Effector memory CD8-positive, alpha-beta T cell (primary cell): ENCODE data around the gene PLCD1.
"Not testable (repeated sequence)": the region's sequence is repeated elsewhere in the genome, so short reads cannot be mapped to it uniquely, and the experiment has no call there.

ENCODE experiments used
- ATAC-seq: fragments of 150-1000 bp; cut with Tn5 transposase; replicated peaks from 2 replicates; pipeline ENCODE4 v1.10.0; 2021; ENCODE audit warnings: mild to moderate bottlenecking, moderate library complexity
- DNase-seq, 3 experiments: peaks; one replicate each; pipeline ENCODE4 v3.0.0; 2021
- H3K27ac Mint-ChIP-seq, 2 donors: one replicate each; pipeline ENCODE4 v1.8.0; 2022; ENCODE audit warnings: mild to moderate bottlenecking in 2 of 2, mixed read lengths in 2 of 2, moderate library complexity in 2 of 2
- H3K27me3 Mint-ChIP-seq, 2 donors: one replicate each; pipeline ENCODE4 v1.8.0; 2022; ENCODE audit warnings: mixed read lengths in 2 of 2
- H3K36me3 Mint-ChIP-seq: one replicate; pipeline ENCODE4 v1.8.0; 2022; ENCODE audit warnings: mild to moderate bottlenecking, moderate library complexity, mixed read lengths; ENCODE audit not compliant: insufficient read depth
- H3K4me1 Mint-ChIP-seq, 2 donors: one replicate each; pipeline ENCODE4 v1.8.0; 2022; ENCODE audit warnings: low read depth in 2 of 2, mixed read lengths in 2 of 2
- H3K4me3 Mint-ChIP-seq, 2 donors: one replicate each; pipeline ENCODE4 v1.8.0; 2022; ENCODE audit warnings: mild to moderate bottlenecking in 2 of 2, mixed read lengths in 2 of 2, moderate library complexity in 2 of 2
- H3K9me3 Mint-ChIP-seq, 2 donors: one replicate each; pipeline ENCODE4 v1.8.0; 2022; ENCODE audit warnings: mixed read lengths in 2 of 2

PLCD1 gene

DNA sequence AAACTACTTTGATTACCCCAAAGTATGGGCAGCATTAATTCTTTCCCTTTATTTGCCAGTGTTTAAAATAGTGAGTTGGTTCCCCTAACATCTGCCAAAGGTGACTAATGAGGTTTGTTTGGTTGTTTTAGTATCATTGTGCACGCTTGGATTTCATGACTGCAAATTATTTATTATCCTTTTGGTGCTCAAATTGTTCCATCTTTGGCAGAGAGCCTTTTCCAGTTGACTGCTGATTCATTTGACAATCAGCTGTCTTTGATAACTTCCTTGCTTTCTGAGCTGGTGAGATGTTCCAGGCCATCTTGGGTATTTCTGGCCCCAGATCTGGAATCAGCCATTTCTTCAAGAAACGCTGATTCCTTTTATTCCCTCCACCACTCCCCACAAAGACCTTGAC lies 18.5 kb upstream of the PLCD1 start:
- Mint-ChIP-seq H3K4me3 (no peak overlapping the region), H3K36me3 (no peaks in the 10 kb centered on the region), H3K9me3 (no peaks in the 10 kb centered on the region), H3K4me1 (no peaks in the 10 kb centered on the region), H3K27ac (peak overlapping the region in 1 of 2 donors; percentile 7), H3K27me3 (no peaks in the 10 kb centered on the region)
- ATAC-seq: no peak
- no peak for DNase-seq

DNA sequence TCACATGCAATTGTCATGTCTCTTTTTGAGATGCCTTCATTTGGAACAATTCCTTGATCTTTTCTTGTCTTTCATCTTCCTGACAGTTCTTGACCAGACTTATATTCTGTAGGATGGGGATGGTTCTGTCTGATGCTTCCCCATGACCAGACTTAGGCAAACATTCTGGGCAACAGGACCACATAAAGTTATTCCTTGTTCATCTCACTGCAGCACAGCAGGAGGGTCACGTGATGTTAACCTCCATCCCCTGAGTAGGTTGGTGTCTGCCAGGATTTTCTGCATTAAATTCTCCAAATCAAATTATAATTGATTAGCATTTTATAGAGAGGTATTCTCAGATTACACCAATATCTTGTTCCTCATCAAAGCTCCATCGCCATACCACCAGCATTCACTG lies 17.4 kb upstream of the PLCD1 start:
- Mint-ChIP-seq H3K36me3 (no peaks in the 10 kb centered on the region), H3K4me1 (no peaks in the 10 kb centered on the region), H3K9me3 (no peaks in the 10 kb centered on the region), H3K27me3 (no peaks in the 10 kb centered on the region), H3K27ac (no peak overlapping the region), H3K4me3 (no peak overlapping the region)
- ATAC-seq (no peak), DNase-seq (no peak)

DNA sequence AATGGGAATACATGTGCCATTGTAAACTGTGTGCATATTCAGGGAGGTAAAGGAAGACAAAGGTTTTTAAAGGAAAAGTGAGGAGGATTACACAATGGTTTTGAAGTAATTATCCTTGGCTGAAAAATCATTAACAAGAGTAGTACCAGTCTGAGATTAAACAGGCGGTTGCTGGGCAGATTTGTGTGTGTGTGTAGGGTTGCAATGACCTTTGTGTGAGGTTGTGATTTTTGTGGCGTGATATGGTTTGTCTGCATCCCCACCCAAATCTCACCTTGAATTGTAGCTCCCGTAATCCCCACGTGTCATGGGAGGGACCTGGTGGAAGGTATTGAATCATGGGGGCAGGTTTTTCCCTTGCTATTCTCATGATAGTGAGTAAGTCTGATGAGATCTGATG lies 16.6 kb upstream of the PLCD1 start:
- Mint-ChIP-seq H3K27me3 (no peaks in the 10 kb centered on the region), H3K9me3 (no peaks in the 10 kb centered on the region), H3K27ac (no peak overlapping the region), H3K4me1 (no peaks in the 10 kb centered on the region), H3K36me3 (no peaks in the 10 kb centered on the region), H3K4me3 (no peak overlapping the region)
- DNase-seq (no peak), ATAC-seq (no peak)

DNA sequence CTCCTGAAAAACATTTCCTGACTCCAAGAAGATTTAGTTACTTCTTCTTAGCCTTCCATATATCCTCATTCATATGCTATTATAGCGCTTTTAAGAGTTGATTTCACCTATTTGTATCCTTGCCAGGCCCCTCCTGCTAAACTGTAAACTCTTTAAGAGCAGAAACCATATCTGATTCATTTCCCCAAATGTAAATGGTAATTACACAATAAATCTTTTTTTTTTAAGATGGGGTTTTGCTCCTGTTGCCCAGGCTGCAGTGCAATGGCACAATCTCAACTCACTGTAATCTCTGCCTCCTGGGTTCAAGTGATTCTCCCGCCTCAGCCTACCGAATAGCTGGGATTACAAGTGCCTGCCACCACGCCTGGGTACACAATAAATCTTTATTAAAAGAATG lies 14.0 kb upstream of the PLCD1 start:
- Mint-ChIP-seq H3K4me3 (no peak overlapping the region), H3K27ac (no peak overlapping the region), H3K27me3 (no peaks in the 10 kb centered on the region), H3K36me3 (peaks cover 17% of the 10 kb centered on the region), H3K9me3 (peaks cover 2 to 4% of the 10 kb centered on the region in 2 donors), H3K4me1 (peaks cover 18% of the 10 kb centered on the region in 2 donors)
- no peak for ATAC-seq
- no peak for DNase-seq

DNA sequence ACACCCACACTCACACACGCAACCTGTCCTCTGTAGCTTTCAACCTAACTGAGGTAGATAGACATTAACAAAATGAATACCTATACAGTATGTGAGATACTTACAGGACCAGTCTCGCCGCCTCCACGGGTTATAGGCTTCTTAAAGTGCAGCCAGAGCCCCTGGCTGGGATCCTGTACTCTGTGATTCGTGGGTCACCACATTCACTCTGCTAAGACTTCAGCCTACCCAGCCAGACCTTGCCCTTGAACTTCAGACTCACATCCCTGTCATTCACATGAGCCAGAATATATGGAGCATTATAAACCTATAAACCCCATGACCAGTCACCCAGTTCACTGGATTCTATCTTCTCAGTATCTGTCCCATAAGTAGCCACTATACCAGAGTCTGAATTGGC lies 11.0 kb upstream of the PLCD1 start:
- Mint-ChIP-seq H3K9me3 (peaks cover 3 to 10% of the 10 kb centered on the region in 2 donors), H3K4me3 (peak overlapping the region; percentile 71 to 89), H3K36me3 (peaks cover 21% of the 10 kb centered on the region), H3K27me3 (no peaks in the 10 kb centered on the region), H3K4me1 (peaks cover 30 to 38% of the 10 kb centered on the region in 2 donors), H3K27ac (peak overlapping the region; percentile 93 to 96)
- DNase-seq (no peak), ATAC-seq (no peak)

DNA sequence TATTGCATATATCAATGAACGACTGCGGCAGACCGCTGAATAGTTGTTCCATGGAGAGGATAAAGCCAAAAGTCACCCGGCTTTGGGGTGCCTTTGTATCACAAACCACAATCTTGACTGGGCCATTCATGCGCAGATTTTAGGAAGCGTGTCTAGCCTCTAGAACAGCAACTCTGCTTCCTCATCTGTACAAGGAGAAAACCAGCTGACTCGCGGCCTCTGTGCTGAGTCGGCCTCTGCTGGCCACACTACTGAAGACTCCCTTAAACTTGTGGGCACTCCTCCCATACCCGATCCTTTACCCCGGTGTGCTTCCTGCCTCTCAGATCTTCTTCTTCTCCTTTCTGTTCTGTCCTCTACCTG lies 10.4 kb upstream of the PLCD1 start:
- peak; percentile 52 for ATAC-seq

DNA sequence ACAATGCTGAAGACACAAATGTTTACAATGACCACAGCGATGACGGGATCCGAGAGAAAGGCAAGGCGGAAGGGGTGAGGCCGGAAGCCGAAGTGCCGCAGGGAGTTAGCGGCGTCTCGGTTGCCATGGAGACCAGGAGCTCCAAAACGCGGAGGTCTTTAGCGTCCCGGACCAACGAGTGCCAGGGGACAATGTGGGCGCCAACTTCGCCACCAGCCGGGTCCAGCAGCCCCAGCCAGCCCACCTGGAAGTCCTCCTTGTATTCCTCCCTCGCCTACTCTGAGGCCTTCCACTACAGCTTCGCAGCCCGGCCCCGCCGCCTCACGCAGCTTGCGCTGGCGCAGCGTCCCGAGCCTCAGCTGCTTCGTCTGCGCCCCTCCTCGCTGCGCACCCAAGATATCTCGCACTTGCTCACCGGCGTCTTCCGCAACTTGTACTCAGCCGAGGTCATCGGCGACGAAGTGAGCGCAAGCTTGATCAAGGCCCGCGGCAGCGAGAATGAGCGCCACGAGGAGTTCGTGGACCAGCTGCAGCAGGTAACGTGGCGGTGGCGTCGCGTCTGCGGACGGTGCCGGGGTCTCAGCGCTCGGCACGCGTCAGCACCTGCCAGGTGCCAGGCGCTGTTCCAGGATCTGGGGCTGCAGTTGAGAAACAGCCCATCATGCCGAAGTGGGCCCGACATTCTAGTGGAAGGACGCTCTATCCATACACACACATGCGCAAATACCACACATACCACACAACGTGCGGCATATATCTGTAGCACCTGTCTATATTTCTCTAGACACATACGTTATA lies 9.9 kb upstream of the PLCD1 start, which contains the start of gene DLEC1:
Gene DLEC1, plus strand, starts transcription at position 108 of the 798 bp plus-strand sequence. Its CDS starts 18 bp downstream, at position 126.
- Mint-ChIP-seq H3K4me3 (peak within 1 kb of the TSS; percentile 71 to 89), H3K27ac (peak within 1 kb of the TSS; percentile 93 to 96), H3K4me1 (peaks cover 30 to 38% of the 10 kb centered on the region in 2 donors), H3K36me3 (peaks cover 21% of the 10 kb centered on the region), H3K9me3 (peaks cover 3 to 10% of the 10 kb centered on the region in 2 donors), H3K27me3 (no peaks in the 10 kb centered on the region)
- DNase-seq (peak; percentile 82 to 86 (median 82)), ATAC-seq (peak; percentile 69)

More for the DNA sequence above, 10.4 kb upstream of the PLCD1 start:
- Mint-ChIP-seq H3K36me3 (peaks cover 21% of the 10 kb centered on the region), H3K27me3 (no peaks in the 10 kb centered on the region), H3K27ac (peak overlapping the region; percentile 93 to 96), H3K4me1 (peaks cover 30 to 38% of the 10 kb centered on the region in 2 donors), H3K4me3 (peak overlapping the region; percentile 71 to 89), H3K9me3 (peaks cover 3 to 10% of the 10 kb centered on the region in 2 donors)
- DNase-seq: peak; percentile 40 to 46 (median 41)

DNA sequence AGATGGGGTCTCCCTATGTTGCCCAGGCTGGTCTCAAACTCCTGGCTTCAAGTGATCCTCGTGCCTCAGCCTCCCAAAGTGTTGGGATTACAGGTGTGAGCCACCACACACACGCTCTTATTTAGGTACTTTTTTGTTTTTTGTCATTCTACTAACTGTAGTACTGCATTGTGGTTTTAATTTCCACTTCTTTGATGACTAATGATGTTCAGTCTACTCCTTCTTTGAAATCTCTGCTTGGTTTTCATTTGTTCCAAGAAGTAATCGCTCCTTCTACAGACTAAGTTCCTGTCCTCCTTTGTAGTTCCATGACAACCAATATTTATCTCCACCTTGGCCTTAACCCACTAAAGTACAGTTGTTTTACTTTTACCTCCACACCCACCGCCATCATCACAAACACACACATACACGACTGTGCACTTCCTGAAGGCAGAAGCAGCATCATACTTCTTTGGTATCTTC lies 9.0 kb upstream of the PLCD1 start:
- DNase-seq (peak in 2 of 3 experiments; percentile 22 to 34), ATAC-seq (peak; percentile 48)
- H3K9me3 Mint-ChIP-seq: peaks cover 3 to 10% of the 10 kb centered on the region in 2 donors

DNA sequence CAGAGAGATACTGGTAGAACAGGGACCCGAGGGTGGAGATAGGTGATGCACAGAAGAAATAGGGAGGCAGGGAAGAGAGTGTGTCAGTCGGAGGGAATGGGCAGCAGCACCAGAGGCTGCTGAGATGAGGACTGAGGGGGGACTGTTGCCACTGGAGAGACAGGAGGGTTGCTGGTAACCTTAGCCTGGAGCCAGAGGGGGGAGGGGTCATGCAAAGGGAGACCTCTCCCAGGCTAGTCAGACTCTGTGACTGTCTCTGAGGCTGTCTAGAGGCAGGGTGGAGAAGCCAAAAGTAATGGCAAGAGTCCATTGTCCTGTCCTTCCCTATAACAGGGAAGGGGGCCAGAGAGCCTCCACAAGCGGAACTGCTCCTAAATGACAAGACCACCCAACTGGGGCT lies 7.5 kb upstream of the PLCD1 start:
- H3K36me3 Mint-ChIP-seq: peaks cover 21% of the 10 kb centered on the region
- no peak overlapping the region for H3K4me3 Mint-ChIP-seq
- no peak for DNase-seq
- H3K27me3 Mint-ChIP-seq: no peaks in the 10 kb centered on the region
- H3K4me1 Mint-ChIP-seq: peaks cover 36 to 38% of the 10 kb centered on the region in 2 donors
- ATAC-seq: no peak
- peaks cover 3 to 10% of the 10 kb centered on the region in 2 donors for H3K9me3 Mint-ChIP-seq
- H3K27ac Mint-ChIP-seq: peak overlapping the region; percentile 93 to 96

More for the DNA sequence above, 9.0 kb upstream of the PLCD1 start:
- no peaks in the 10 kb centered on the region for H3K27me3 Mint-ChIP-seq
- peaks cover 30 to 38% of the 10 kb centered on the region in 2 donors for H3K4me1 Mint-ChIP-seq
- H3K36me3 Mint-ChIP-seq: peaks cover 21% of the 10 kb centered on the region
- peak overlapping the region; percentile 93 to 96 for H3K27ac Mint-ChIP-seq
- H3K4me3 Mint-ChIP-seq: peak overlapping the region; percentile 71 to 89

DNA sequence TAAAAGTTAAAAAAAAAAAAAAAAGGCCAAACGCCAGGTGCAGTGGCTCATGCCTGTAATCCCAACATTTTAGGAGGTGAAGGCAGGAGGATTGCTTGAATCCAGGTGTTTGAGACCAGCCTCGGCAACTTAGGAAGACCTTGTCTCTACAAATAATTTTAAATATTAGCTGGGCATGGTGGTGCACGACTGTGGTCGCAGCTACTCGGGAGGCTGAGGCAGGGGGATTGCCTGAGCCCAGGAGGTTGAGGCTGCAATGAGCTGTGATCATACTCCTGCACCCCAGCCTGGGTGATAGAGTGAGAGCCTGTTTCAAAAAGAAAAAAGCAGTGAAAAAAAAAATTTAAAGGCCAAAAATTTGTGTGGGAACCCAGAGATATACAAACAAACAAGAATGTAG lies 6.8 kb upstream of the PLCD1 start:
- H3K4me1 Mint-ChIP-seq: peaks cover 42 to 43% of the 10 kb centered on the region in 2 donors
- no peaks in the 10 kb centered on the region for H3K27me3 Mint-ChIP-seq
- H3K27ac Mint-ChIP-seq: peak overlapping the region; percentile 93 to 96
- H3K4me3 Mint-ChIP-seq: peak overlapping the region in 1 of 2 donors; percentile 51
- H3K9me3 Mint-ChIP-seq: peaks cover 3 to 10% of the 10 kb centered on the region in 2 donors
- peaks cover 21% of the 10 kb centered on the region for H3K36me3 Mint-ChIP-seq
- ATAC-seq: no peak
- no peak for DNase-seq

DNA sequence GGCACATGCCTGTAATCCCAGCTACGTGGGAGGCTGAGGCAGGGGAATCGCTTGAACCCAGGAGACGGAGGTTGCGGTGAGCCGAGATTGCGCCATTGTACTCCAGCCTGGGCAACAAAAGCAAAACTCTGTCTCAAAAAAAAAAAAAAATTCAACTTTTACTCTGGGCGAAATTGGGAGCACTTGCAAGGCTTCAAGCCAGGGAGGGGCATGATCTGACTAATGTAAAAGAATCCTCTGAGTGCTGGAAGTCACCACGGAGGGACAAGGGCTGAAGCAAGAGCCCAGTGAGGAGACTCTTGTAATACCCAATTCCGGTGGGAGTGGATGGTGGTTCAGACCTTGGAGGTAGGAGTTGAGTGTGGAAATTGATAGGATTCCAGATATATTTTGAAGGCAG lies 4.9 kb upstream of the PLCD1 start:
- Mint-ChIP-seq H3K36me3 (peaks cover 10% of the 10 kb centered on the region), H3K4me1 (peaks cover 40 to 42% of the 10 kb centered on the region in 2 donors), H3K27ac (peak overlapping the region in 1 of 2 donors; percentile 62)
- H3K9me3 Mint-ChIP-seq, DNase-seq, ATAC-seq, H3K27me3 Mint-ChIP-seq, H3K4me3 Mint-ChIP-seq: not testable (repeated sequence)

DNA sequence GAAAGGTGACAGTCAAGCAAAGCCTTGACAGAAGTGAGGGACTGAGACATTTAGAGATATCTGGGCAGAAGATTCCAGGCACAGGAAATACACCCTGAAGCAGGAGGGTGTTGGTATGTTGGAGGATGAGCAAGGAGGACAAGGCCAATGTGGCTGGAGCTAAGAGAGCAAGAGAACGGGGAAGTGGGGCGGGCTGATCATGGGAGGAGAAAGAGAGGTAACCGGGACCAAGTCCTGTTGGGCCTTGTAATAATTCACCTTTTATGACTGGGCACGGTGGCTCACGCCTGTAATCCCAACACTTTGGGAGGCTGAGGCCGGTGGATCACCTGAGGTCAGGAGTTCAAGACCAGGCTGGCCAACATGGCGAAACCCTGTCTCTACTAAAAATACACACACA lies 4.1 kb upstream of the PLCD1 start:
- DNase-seq, H3K27me3 Mint-ChIP-seq, H3K9me3 Mint-ChIP-seq, ATAC-seq, H3K4me3 Mint-ChIP-seq, H3K27ac Mint-ChIP-seq, H3K36me3 Mint-ChIP-seq: not testable (repeated sequence)
- peaks cover 35 to 37% of the 10 kb centered on the region in 2 donors for H3K4me1 Mint-ChIP-seq

DNA sequence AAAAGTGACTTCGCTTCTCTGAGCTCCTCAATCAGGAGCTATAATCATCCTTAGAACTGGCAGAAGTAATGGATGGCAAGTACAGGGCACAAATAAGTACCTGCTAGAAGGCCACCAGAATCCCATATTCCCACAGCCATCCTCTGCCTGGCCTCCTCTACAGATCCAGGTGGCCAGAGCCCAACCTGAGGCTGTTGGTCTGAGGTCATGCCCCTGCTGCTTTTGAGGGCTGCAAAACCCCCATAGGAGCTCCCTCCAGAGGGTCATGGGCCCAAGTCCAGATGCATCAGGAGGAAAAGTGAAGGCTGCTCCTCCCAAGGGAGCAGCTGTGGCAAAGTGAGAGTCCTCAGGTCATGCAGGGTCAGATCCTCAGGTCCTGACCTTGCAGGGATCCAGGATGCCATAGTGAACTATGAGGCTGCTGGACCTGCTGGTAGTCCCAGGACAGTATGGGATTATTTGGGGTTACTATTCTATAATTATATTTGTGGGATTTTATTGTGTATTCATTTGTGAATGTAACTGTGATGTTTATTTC lies 3.0 kb upstream of the PLCD1 start:
- Mint-ChIP-seq H3K27me3 (no peaks in the 10 kb centered on the region), H3K4me3 (no peak overlapping the region), H3K4me1 (peaks cover 31 to 37% of the 10 kb centered on the region in 2 donors), H3K36me3 (peaks cover 4% of the 10 kb centered on the region), H3K27ac (no peak overlapping the region), H3K9me3 (no peaks in the 10 kb centered on the region)
- ATAC-seq (no peak), DNase-seq (no peak)
